ENCODE data around the gene GULP1.
"Not testable (repeated sequence)": the region's sequence is repeated elsewhere in the genome, so short reads cannot be mapped to it uniquely, and the experiment has no call there.

Gene GULP1

GRCh38 chr2:188569431-188570165 is 277.9 kb downstream of the GULP1 start:
- DNase-seq: no peak

GRCh38 chr2:188570370-188570769 is 278.7 kb downstream of the GULP1 start:
- no peak for DNase-seq

- no peak for DNase-seq
Measured at GRCh38 chr2:188571543-188572303, 280.0 kb downstream of the GULP1 start.

DNA sequence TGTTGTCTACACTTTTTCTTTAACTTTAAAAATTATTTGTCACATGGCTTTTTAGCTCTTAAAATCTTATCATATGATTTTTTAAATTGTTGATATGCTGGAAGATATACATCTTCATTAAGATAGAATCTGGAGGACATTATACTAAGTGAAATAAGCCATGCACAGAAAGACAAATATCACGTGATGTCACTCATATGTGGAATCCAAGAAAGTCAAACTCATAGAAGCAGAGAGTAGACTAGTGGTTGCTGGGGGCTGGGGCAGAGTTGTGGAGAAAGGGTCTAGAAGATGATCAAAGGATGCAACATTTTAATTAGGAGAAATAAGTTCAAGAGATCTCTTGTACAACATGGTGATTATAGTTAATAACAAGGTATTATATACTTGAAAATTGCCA is 280.9 kb downstream of the GULP1 start:
- no peak for DNase-seq

GRCh38 chr2:188573453-188573852 is 281.8 kb downstream of the GULP1 start:
- DNase-seq: no peak

DNA sequence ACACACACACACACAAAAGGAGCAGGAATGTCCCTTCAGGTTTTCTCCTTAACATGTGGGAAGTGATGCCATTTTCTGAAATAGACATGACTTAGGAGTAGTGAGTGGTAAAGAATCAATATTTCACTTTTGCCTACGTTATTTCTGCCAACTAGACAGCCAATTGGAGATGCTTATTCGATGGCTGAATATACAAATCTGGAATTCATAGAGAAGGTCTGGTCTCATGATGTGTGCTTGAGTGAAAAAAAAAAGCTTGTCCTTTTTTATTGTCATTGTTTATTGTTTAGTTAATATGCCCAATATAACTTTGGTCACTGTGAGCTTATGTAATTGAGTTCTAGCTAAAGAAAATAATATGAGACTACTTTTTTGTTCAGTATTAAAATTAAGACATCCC is 284.3 kb downstream of the GULP1 start:
- no peak for DNase-seq

- DNase-seq: no peak
Measured at GRCh38 chr2:188576651-188577050, 285.0 kb downstream of the GULP1 start.

- no peak for DNase-seq
Measured at GRCh38 chr2:188577231-188577630, 285.6 kb downstream of the GULP1 start.

- DNase-seq: no peak
Measured at GRCh38 chr2:188580738-188581137, 289.1 kb downstream of the GULP1 start.

GRCh38 chr2:188582211-188582610 is 290.5 kb downstream of the GULP1 start:
- DNase-seq: no peak

DNA sequence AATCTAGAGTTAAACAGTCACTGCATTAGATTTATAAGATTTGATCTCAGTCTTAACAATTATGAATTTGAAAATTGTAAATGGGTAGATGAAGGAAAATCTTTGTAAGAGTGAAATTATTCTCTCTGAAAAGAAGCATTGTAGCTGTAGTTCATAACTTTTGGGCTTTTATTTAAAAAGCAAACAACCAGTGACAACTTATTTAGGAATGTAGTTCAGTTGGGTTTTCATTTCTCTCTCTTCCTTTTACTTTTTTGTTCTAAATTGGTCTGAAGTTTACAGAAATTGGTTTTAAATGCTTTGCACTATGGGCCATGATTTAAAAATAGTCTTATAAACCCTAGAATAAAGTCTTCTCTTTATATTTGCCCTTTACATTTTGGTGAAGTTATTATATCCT is 296.6 kb downstream of the GULP1 start:
- DNase-seq: no peak

DNA sequence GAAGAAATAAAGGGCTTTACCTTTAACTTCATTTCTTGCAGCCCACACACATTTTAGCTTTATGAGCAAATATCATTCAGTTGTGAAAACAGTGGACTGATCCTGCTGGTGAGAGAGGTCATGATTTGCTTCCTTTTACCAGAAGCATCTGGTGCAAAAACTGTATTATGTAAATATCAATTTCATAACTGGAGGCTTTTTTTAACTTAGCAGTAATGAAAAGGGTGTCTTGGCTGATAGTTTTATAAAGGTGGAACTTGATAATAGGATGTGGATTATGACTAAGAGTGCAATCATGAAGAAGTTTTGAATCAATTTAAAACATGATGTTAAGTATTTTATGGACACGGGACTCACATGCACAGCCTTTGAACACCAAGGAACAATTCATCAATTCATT is 304.4 kb downstream of the GULP1 start:
- DNase-seq: no peak

GRCh38 chr2:188598551-188598950 is 306.9 kb downstream of the GULP1 start:
- no peak for DNase-seq

DNA sequence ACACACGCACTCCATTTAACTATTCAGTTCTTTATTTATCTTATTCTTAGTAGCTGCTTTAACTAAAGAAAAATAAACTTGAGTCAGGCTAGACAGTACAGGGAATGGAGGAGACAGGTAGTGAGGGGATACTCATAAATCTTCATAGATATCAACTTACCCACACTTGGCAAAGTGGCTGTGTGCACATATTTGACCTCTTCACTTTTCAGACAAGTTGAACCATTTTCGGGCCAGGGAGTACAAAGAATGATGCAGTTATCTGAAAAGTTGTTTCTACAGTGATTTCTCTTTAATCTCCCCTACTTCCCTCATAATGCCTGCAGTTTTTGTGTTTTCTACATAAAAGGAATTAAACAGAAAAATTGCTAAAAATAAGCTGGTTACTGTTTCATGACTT is 307.5 kb downstream of the GULP1 start:
- no peak for DNase-seq

DNA sequence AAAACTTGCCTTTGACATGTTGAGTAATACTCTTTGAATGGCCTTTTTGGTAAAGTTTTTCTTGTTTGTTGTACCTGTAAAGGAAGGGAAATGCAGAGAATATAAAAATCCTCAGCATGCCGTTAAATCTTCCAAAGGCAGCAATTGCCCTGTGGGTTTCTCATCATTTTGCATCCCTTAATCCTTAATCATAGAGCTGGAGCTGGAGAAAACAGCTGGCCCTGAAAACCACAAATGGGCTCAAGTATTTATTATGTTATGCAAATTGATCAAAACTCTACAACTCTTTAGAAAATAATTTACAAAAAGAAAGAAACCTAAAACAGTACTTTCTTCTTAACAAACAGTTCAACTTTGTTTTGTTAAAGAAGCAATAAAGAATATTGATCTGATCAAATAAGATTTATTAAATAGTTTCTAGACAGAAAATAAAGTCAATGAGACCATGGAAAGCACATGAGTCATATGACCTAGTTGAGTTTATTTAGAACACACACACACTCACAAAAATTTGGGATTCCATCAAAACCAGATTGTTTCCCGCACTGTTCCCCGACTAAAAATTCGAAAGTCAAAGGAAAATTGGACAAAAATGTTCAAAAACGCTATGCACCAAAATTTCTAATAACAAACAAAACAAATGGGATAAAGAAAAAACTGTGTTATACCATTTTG is 309.0 kb downstream of the GULP1 start:
- no peak for DNase-seq

DNA sequence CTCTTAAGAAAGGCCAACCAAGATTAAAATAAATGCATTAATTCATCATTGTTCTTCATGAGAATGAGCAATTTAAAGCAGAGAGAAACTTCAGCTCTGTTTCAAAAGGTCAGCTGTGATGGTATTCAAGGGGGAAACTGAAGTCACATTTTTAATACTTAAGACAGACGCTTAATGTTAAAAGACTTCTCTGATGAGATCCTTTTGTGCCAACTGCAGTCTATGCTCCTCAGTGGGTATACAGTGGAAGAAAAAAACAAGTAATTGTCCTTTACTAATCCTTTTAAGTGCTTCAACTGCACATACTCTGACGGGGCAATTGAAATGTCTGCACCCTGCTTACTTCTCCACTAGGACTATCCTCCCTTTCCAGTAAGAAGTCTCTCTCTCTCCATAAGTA is 309.7 kb downstream of the GULP1 start:
- DNase-seq: no peak

DNA sequence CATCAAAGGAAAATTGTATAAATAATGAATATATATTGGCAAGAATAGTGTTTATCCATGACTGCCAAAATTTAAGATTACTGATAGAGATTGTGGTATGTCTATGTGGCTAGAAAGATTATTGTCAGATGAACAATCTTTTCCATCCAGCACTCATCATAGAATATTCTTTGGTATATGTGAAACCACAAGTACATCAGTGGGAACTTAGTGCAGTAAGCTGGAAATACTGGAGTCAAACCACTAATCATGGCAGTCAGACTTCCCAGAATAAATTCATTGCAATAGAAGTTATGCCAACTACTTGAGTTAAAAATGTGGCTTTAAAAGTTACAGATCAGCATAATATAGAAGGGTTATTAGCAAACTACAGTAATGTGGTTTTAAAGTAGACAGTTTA is 310.3 kb downstream of the GULP1 start:
- no peak for DNase-seq

- no peak for DNase-seq
Measured at GRCh38 chr2:188604579-188604978, 312.9 kb downstream of the GULP1 start.

DNA sequence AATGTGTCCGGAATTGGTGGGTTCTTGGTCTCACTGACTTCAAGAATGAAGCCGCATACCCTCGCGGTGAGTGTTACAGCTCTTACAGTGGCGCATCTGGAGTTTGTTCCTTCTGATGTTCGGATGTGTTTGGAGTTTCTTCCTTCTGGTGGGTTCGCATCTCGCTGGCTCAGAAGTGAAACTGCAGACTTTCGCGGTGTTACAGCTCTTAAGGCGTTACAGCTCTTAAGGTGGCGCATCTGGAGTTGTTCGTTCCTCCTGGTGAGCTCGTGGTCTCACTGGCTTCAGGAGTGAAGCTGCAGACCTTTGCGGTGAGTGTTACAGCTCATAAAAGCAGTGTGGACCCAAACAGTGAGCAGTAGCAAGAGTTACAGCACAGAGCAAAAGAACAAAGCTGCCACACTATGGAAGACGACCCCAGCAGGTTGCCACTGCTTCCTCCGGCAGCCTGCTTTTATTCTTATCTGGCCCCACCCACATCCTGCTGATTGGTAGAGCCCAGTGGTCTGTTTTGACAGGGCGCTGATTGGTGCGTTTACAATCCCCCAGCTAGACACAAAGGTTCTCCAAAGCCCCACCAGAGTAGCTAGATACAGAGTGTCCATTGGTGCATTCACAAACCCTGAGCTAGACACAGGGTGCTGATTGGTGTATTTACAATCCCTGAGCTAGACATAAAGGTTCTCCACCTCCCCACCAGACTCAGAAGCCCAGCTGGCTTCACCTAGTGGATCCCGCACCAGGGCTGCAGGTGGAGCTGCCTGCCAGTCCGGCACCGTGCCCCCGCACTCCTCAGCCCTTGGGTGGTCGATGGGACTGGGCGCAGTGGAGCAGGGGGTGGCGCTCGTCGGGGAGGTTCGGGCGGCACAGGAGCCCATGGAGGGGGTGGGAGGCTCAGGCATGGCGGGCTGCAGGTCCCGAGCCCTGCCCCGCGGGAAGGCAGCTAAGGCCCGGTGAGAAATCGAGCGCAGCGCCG is 314.2 kb downstream of the GULP1 start:
- not testable (repeated sequence) for DNase-seq

GRCh38 chr2:188606596-188606995 is 314.9 kb downstream of the GULP1 start:
- not testable (repeated sequence) for DNase-seq

- no peak for DNase-seq
Measured at GRCh38 chr2:188607501-188607900, 315.8 kb downstream of the GULP1 start.

DNA sequence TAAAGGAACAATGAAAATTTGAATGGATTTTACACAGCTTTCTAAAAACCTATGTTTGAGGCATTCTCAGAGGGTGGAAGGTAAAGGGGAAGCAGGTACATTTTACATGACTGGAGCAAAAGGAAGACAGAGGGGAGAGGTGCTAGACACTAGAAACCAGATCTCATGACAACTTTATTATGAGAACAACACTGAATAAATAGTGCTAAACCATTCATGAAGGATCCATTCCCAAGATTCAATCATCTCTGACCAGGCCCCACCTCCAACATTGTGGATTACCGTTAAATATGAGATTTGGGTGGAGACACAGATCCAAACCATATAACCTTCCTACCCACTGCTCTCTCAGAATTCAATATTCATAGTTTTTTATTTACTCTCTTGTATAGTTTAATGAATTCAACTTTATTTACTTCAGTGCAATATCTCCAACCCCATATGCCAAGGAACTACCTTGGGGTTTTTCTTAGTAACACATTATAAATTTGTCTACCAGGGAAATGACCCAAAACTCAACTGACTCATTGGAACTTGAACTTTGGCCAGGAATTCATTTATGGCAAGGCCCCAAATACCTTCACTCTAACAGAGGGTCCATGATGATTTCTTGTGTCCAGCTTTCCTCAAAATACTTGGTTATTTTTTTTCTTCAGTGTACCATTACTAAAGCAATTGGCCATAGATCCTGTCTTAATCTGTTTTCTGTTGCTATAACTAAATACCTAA is 317.8 kb downstream of the GULP1 start:
- DNase-seq: no peak
